Fibroblast of pulmonary artery (primary cell): Measurements from ENCODE around the gene RRM2.

Experiments
- DNase-seq: peaks from one replicate; pipeline ENCODE4 v3.0.0-alpha.2; 2010; ENCODE audit warnings: low read depth
- H3K4me3 ChIP-seq: replicated peaks from 2 replicates; pipeline ENCODE4 v1.5.1; 2011; ENCODE audit warnings: low read depth, mild to moderate bottlenecking, control low read depth, low read length, moderate library complexity
- CTCF ChIP-seq: IDR thresholded peaks from 2 replicates; pipeline ENCODE4 v1.5.1; 2011; ENCODE audit warnings: mild to moderate bottlenecking, control low read depth, low read length, inconsistent platforms; ENCODE audit errors: missing control alignments

RRM2 gene

GRCh38 chr2:10139536-10139935 is 17.0 kb downstream of the RRM2 start:
- no peak overlapping the region for H3K4me3 ChIP-seq
- no peak for DNase-seq
- TF ChIP-seq CTCF, result no peak

GRCh38 chr2:10140841-10141610 is 18.5 kb downstream of the RRM2 start:
- TF ChIP-seq CTCF, result no peak
- no peak overlapping the region for H3K4me3 ChIP-seq
- DNase-seq, result no peak

- H3K4me3 ChIP-seq, result no peak overlapping the region
- TF ChIP-seq CTCF, result peak; percentile 43
- no peak for DNase-seq
Observed at GRCh38 chr2:10141736-10142639, 19.4 kb downstream of the RRM2 start.

- H3K4me3 ChIP-seq, result no peak overlapping the region
- no peak for DNase-seq
- TF ChIP-seq CTCF, result no peak
Observed at GRCh38 chr2:10142640-10142965, 20.1 kb downstream of the RRM2 start.

GRCh38 chr2:10144771-10145518 is 22.4 kb downstream of the RRM2 start:
- no peak overlapping the region for H3K4me3 ChIP-seq
- no peak for DNase-seq
- no peak for TF ChIP-seq CTCF

- TF ChIP-seq CTCF, result no peak
- no peak for DNase-seq
- H3K4me3 ChIP-seq, result no peak overlapping the region
Observed at GRCh38 chr2:10145519-10146357, 23.2 kb downstream of the RRM2 start.
